Measurements from ENCODE around the gene HSPA6.
"Not testable (repeated sequence)": the region's sequence is repeated elsewhere in the genome, so short reads cannot be mapped to it uniquely, and the experiment has no call there.

The HSPA6 gene

GRCh38 chr1:161556143-161556542, 31.8 kb downstream of the HSPA6 start:
- H3K4me1 ChIP-seq (ENCODE audit: control insufficient read depth in 1 of 2, insufficient read depth in 2 of 2, low read length in 2 of 2); H4K12ac ChIP-seq (ENCODE audit: low read depth, low read length); H2BK5ac ChIP-seq (ENCODE audit: low read depth, low read length, poor library complexity); H3K27ac ChIP-seq (ENCODE audit: low read depth, low read length); H3K4me2 ChIP-seq (ENCODE audit: low read length); H3K79me1 ChIP-seq (ENCODE audit: low read length); H2AFZ ChIP-seq (ENCODE audit: insufficient read depth, low read length, poor library complexity); H3K14ac ChIP-seq (ENCODE audit: low read length); H3K18ac ChIP-seq (ENCODE audit: low read length); H3K9ac ChIP-seq (ENCODE audit: low read length); H3K36me3 ChIP-seq (ENCODE audit: control insufficient read depth in 1 of 2, insufficient read depth in 2 of 2, low read length in 2 of 2); H3K4me3 ChIP-seq (ENCODE audit: low read depth, low read length); H2AK5ac ChIP-seq (ENCODE audit: low read length); H3K79me2 ChIP-seq (ENCODE audit: control insufficient read depth, insufficient read depth, low read length, poor library complexity); H4K8ac ChIP-seq (ENCODE audit: low read depth, low read length); H3K23ac ChIP-seq (ENCODE audit: low read length); H2BK12ac ChIP-seq (ENCODE audit: low read length); H4K91ac ChIP-seq (ENCODE audit: low read depth, low read length); H3K4ac ChIP-seq (ENCODE audit: low read depth, low read length); DNase-seq; H2BK120ac ChIP-seq (ENCODE audit: insufficient read depth, low read length, poor library complexity); H3K9me3 ChIP-seq (ENCODE audit: insufficient read depth, low read depth, low read length); H3K27me3 ChIP-seq (ENCODE audit: insufficient read depth, low read length): not testable (repeated sequence)
- no CpG with 5 or more reads among the region's 3 CpGs for WGBS (ENCODE audit: extremely low coverage, insufficient coverage, insufficient read length)

- H4K12ac ChIP-seq (ENCODE audit: low read depth, low read length); H3K4me2 ChIP-seq (ENCODE audit: low read length); H2BK5ac ChIP-seq (ENCODE audit: low read depth, low read length, poor library complexity); H3K18ac ChIP-seq (ENCODE audit: low read length); H4K91ac ChIP-seq (ENCODE audit: low read depth, low read length); H3K9me3 ChIP-seq (ENCODE audit: insufficient read depth, low read depth, low read length); H2BK120ac ChIP-seq (ENCODE audit: insufficient read depth, low read length, poor library complexity); H3K27ac ChIP-seq (ENCODE audit: low read depth, low read length); H3K4ac ChIP-seq (ENCODE audit: low read depth, low read length); H3K4me3 ChIP-seq (ENCODE audit: low read depth, low read length); H3K27me3 ChIP-seq (ENCODE audit: insufficient read depth, low read length); H4K8ac ChIP-seq (ENCODE audit: low read depth, low read length); DNase-seq; H3K79me2 ChIP-seq (ENCODE audit: control insufficient read depth, insufficient read depth, low read length, poor library complexity); H2BK12ac ChIP-seq (ENCODE audit: low read length); H3K4me1 ChIP-seq (ENCODE audit: control insufficient read depth in 1 of 2, insufficient read depth in 2 of 2, low read length in 2 of 2); H2AK5ac ChIP-seq (ENCODE audit: low read length); H3K36me3 ChIP-seq (ENCODE audit: control insufficient read depth in 1 of 2, insufficient read depth in 2 of 2, low read length in 2 of 2); H3K14ac ChIP-seq (ENCODE audit: low read length); H3K79me1 ChIP-seq (ENCODE audit: low read length); H2AFZ ChIP-seq (ENCODE audit: insufficient read depth, low read length, poor library complexity); H3K23ac ChIP-seq (ENCODE audit: low read length); H3K9ac ChIP-seq (ENCODE audit: low read length): not testable (repeated sequence)
- WGBS (ENCODE audit: extremely low coverage, insufficient coverage, insufficient read length) = no CpG with 5 or more reads among the region's 2 CpGs
Measured at GRCh38 chr1:161556990-161557389, 32.6 kb downstream of the HSPA6 start.

GRCh38 chr1:161557506-161558450, 33.4 kb downstream of the HSPA6 start:
- H2AK5ac ChIP-seq (ENCODE audit: low read length); H3K36me3 ChIP-seq (ENCODE audit: control insufficient read depth in 1 of 2, insufficient read depth in 2 of 2, low read length in 2 of 2); H2AFZ ChIP-seq (ENCODE audit: insufficient read depth, low read length, poor library complexity); H3K27ac ChIP-seq (ENCODE audit: low read depth, low read length); H3K79me1 ChIP-seq (ENCODE audit: low read length); H4K91ac ChIP-seq (ENCODE audit: low read depth, low read length); H2BK120ac ChIP-seq (ENCODE audit: insufficient read depth, low read length, poor library complexity); H3K9me3 ChIP-seq (ENCODE audit: insufficient read depth, low read depth, low read length); H3K4ac ChIP-seq (ENCODE audit: low read depth, low read length); H3K79me2 ChIP-seq (ENCODE audit: control insufficient read depth, insufficient read depth, low read length, poor library complexity); H3K14ac ChIP-seq (ENCODE audit: low read length); H4K8ac ChIP-seq (ENCODE audit: low read depth, low read length); H4K12ac ChIP-seq (ENCODE audit: low read depth, low read length); H3K4me3 ChIP-seq (ENCODE audit: low read depth, low read length); H3K18ac ChIP-seq (ENCODE audit: low read length); H2BK12ac ChIP-seq (ENCODE audit: low read length); H3K23ac ChIP-seq (ENCODE audit: low read length); H3K9ac ChIP-seq (ENCODE audit: low read length); DNase-seq; H3K4me1 ChIP-seq (ENCODE audit: control insufficient read depth in 1 of 2, insufficient read depth in 2 of 2, low read length in 2 of 2); H3K4me2 ChIP-seq (ENCODE audit: low read length); H3K27me3 ChIP-seq (ENCODE audit: insufficient read depth, low read length); H2BK5ac ChIP-seq (ENCODE audit: low read depth, low read length, poor library complexity): not testable (repeated sequence)
- WGBS (ENCODE audit: extremely low coverage, insufficient coverage, insufficient read length) = no CpG with 5 or more reads among the region's 6 CpGs

GRCh38 chr1:161560960-161561715, 36.8 kb downstream of the HSPA6 start:
- not testable (repeated sequence) for H2AFZ ChIP-seq (ENCODE audit: insufficient read depth, low read length, poor library complexity); H3K4me2 ChIP-seq (ENCODE audit: low read length); H4K8ac ChIP-seq (ENCODE audit: low read depth, low read length); H3K79me2 ChIP-seq (ENCODE audit: control insufficient read depth, insufficient read depth, low read length, poor library complexity); H3K4me3 ChIP-seq (ENCODE audit: low read depth, low read length); H3K4ac ChIP-seq (ENCODE audit: low read depth, low read length); H3K36me3 ChIP-seq (ENCODE audit: control insufficient read depth in 1 of 2, insufficient read depth in 2 of 2, low read length in 2 of 2); H4K91ac ChIP-seq (ENCODE audit: low read depth, low read length); H3K18ac ChIP-seq (ENCODE audit: low read length); H3K23ac ChIP-seq (ENCODE audit: low read length); H3K27ac ChIP-seq (ENCODE audit: low read depth, low read length); H3K79me1 ChIP-seq (ENCODE audit: low read length); H2BK5ac ChIP-seq (ENCODE audit: low read depth, low read length, poor library complexity); H3K4me1 ChIP-seq (ENCODE audit: control insufficient read depth in 1 of 2, insufficient read depth in 2 of 2, low read length in 2 of 2); H3K27me3 ChIP-seq (ENCODE audit: insufficient read depth, low read length); H2BK12ac ChIP-seq (ENCODE audit: low read length); H3K9me3 ChIP-seq (ENCODE audit: insufficient read depth, low read depth, low read length); H2AK5ac ChIP-seq (ENCODE audit: low read length); H2BK120ac ChIP-seq (ENCODE audit: insufficient read depth, low read length, poor library complexity); H3K14ac ChIP-seq (ENCODE audit: low read length); H3K9ac ChIP-seq (ENCODE audit: low read length); H4K12ac ChIP-seq (ENCODE audit: low read depth, low read length)
- peak; percentile 22 to 65 for DNase-seq
- WGBS (ENCODE audit: extremely low coverage, insufficient coverage, insufficient read length) = no CpG with 5 or more reads among the region's 4 CpGs

Measured in trophoblast cell (in vitro differentiated cells and primary cell).